ENCODE results near the gene TBX15. TPM values are rescaled to one million over a fixed set of nuclear protein-coding genes. Genes with fewer than 3 reads are reported as not detected.
A peak's percentile ranks its signal among the peaks of the same experiment; 100 is the strongest.

Gene TBX15
- total RNA-seq, 1 donor from 2014 or later = 0.07 TPM

GRCh38 chr1:119007670-119008482 lies 19.7 kb upstream of the TBX15 start:
- H3K4me1 ChIP-seq (ENCODE audit: insufficient read depth, low read length) = peaks cover 23% of the 10 kb centered on the region
- H3K4me3 ChIP-seq (ENCODE audit: insufficient read depth, low read depth, low read length) = peak overlapping the region; percentile 43
- DNase-seq (ENCODE audit: low read depth) (no peak), FAIRE-seq (no peak)
- Mint-ChIP-seq H3K36me3 (ENCODE audit: low read depth, unreplicated experiment) (no peaks in the 10 kb centered on the region), H3K27ac (ENCODE audit: unreplicated experiment) (peak overlapping the region; percentile 90), H3K4me1 (ENCODE audit: low read depth, unreplicated experiment) (peaks cover 40% of the 10 kb centered on the region), H3K9me3 (ENCODE audit: unreplicated experiment) (peaks cover 19% of the 10 kb centered on the region), H3K4me3 (ENCODE audit: unreplicated experiment) (peak overlapping the region; percentile 69), H3K27me3 (ENCODE audit: low read depth, unreplicated experiment) (peaks cover 40% of the 10 kb centered on the region)
- peaks cover 7% of the 10 kb centered on the region for H3K9me3 ChIP-seq (ENCODE audit: insufficient read depth, low read depth, low read length)
- peaks cover 50% of the 10 kb centered on the region for H3K27me3 ChIP-seq (ENCODE audit: insufficient read depth, low read length)
- H4K20me1 ChIP-seq (ENCODE audit: insufficient read depth, low read length) = no peaks in the 10 kb centered on the region
- peak; percentile 77 for TF ChIP-seq EZH2 (IDR thresholded peaks at IDR 0.05; ENCODE audit: insufficient read depth, low read length)
- TF ChIP-seq CTCF (IDR thresholded peaks at IDR 0.05; ENCODE audit: insufficient read depth, low read depth, low read length) = no peak
- H3K4me2 ChIP-seq (ENCODE audit: low read length) = peak overlapping the region; percentile 85
- H2AFZ ChIP-seq (ENCODE audit: low read depth, low read length) = peak overlapping the region; percentile 58
- peak overlapping the region; percentile 39 for H3K9ac ChIP-seq (ENCODE audit: low read length)
- H3K36me3 ChIP-seq (ENCODE audit: insufficient read depth, low read length) = no peaks in the 10 kb centered on the region
- no peaks in the 10 kb centered on the region for H3K79me2 ChIP-seq (ENCODE audit: insufficient read depth, low read length)
- no peak overlapping the region for H3K27ac ChIP-seq (ENCODE audit: low read depth, low read length)

- no peak for DNase-seq (ENCODE audit: low read depth)
- Histone ChIP-seq H3K27ac (ENCODE audit: low read depth, low read length) (no peak overlapping the region), H3K4me2 (ENCODE audit: low read length) (no peak overlapping the region), H3K79me2 (ENCODE audit: insufficient read depth, low read length) (no peaks in the 10 kb centered on the region), H2AFZ (ENCODE audit: low read depth, low read length) (peak overlapping the region; percentile 58), H3K27me3 (ENCODE audit: insufficient read depth, low read length) (peaks cover 56% of the 10 kb centered on the region), H3K9me3 (ENCODE audit: insufficient read depth, low read depth, low read length) (peaks cover 7% of the 10 kb centered on the region), H3K9ac (ENCODE audit: low read length) (no peak overlapping the region), H3K4me3 (ENCODE audit: insufficient read depth, low read depth, low read length) (no peak overlapping the region), H3K36me3 (ENCODE audit: insufficient read depth, low read length) (no peaks in the 10 kb centered on the region), H3K4me1 (ENCODE audit: insufficient read depth, low read length) (peaks cover 23% of the 10 kb centered on the region), H4K20me1 (ENCODE audit: insufficient read depth, low read length) (no peaks in the 10 kb centered on the region)
- peaks cover 21% of the 10 kb centered on the region for H3K9me3 Mint-ChIP-seq (ENCODE audit: unreplicated experiment)
- no peaks in the 10 kb centered on the region for H3K36me3 Mint-ChIP-seq (ENCODE audit: low read depth, unreplicated experiment)
- no peak for FAIRE-seq
- TF ChIP-seq CTCF (IDR thresholded peaks at IDR 0.05; ENCODE audit: insufficient read depth, low read depth, low read length) (no peak), EZH2 (IDR thresholded peaks at IDR 0.05; ENCODE audit: insufficient read depth, low read length) (no peak)
- no peak overlapping the region for H3K27ac Mint-ChIP-seq (ENCODE audit: unreplicated experiment)
- peaks cover 34% of the 10 kb centered on the region for H3K4me1 Mint-ChIP-seq (ENCODE audit: low read depth, unreplicated experiment)
- no peak overlapping the region for H3K4me3 Mint-ChIP-seq (ENCODE audit: unreplicated experiment)
- H3K27me3 Mint-ChIP-seq (ENCODE audit: low read depth, unreplicated experiment) = peaks cover 46% of the 10 kb centered on the region
These were observed 19.2 kb upstream of the TBX15 start for GRCh38 chr1:119007339-119007669.

Data from astrocyte (in vitro differentiated cells and primary cell).